CD4-positive, alpha-beta T cell (primary cell): Measurements from ENCODE around the gene TLK1. TPM values are rescaled to one million over a fixed set of nuclear protein-coding genes. Genes with fewer than 3 reads are reported as not detected.

ENCODE experiments used
- ATAC-seq: fragments of 200-7000 bp; cut with Tn5 transposase; one replicate; pipeline ENCODE4 v1.10.0; 2022; ENCODE audit warnings: mild to moderate bottlenecking; ENCODE audit not compliant: poor library complexity
- CTCF ChIA-PET: fragments of 350-600 bp; sonication (Branson Sonifier 250); formaldehyde crosslinking; loops from one replicate; lab custom pipeline; 2021; ENCODE audit warnings: antibody characterized with exemption, inconsistent platforms; lab: Charles Lee
- POLR2A ChIA-PET: fragments of 350-600 bp; sonication (Branson Sonifier 250); formaldehyde crosslinking; loops from one replicate; lab custom pipeline; 2021; ENCODE audit warnings: antibody characterized with exemption, inconsistent platforms; lab: Charles Lee
- DNase-seq, 14 experiments: peaks; one replicate each; pipeline ENCODE4 v3.0.0-alpha.2; 2013 to 2020; ENCODE audit warnings: mixed read lengths in 2 of 14
- H3K27ac ChIP-seq, 2 donors: one replicate each; pipeline versions ENCODE4 v1.5.1 to v1.7.0; 2013; ENCODE audit warnings: low read length in 2 of 2, low read depth in 1 of 2, mild to moderate bottlenecking in 1 of 2
- H3K27me3 ChIP-seq, 2 experiments: 1 replicate in 1 of 2; 2 replicates in 1 of 2; pipeline versions ENCODE4 v1.6.1 to v1.7.0; 2013; ENCODE audit warnings: low read length in 2 of 2, control low read depth in 1 of 2, mild to moderate bottlenecking in 1 of 2, moderate library complexity in 1 of 2; ENCODE audit not compliant: insufficient read depth in 2 of 2, control insufficient read depth in 1 of 2
- H3K36me3 ChIP-seq: one replicate; pipeline ENCODE4 v1.6.1; 2013; ENCODE audit warnings: low read length, control low read depth; ENCODE audit not compliant: insufficient read depth
- H3K4me1 ChIP-seq: one replicate; pipeline ENCODE4 v1.6.1; 2013; ENCODE audit warnings: low read length, control low read depth; ENCODE audit not compliant: insufficient read depth
- H3K4me3 ChIP-seq: one replicate; pipeline ENCODE4 v1.5.1; 2013; ENCODE audit warnings: mild to moderate bottlenecking, low read length, moderate library complexity
- H3K9me3 ChIP-seq, 2 experiments: 1 replicate in 1 of 2; 2 replicates in 1 of 2; pipeline versions ENCODE4 v1.6.1 to v1.7.0; 2013; ENCODE audit warnings: low read length in 2 of 2, mild to moderate bottlenecking in 2 of 2, control low read depth in 1 of 2, moderate library complexity in 1 of 2; ENCODE audit not compliant: control insufficient read depth in 1 of 2, insufficient read depth in 1 of 2
- H3K27ac Mint-ChIP-seq: one replicate; pipeline ENCODE4 v1.8.0; 2020; ENCODE audit warnings: mixed read lengths
- H3K27me3 Mint-ChIP-seq: one replicate; pipeline ENCODE4 v1.8.0; 2021; ENCODE audit warnings: mixed read lengths
- H3K36me3 Mint-ChIP-seq: one replicate; pipeline ENCODE4 v1.8.0; 2021; ENCODE audit warnings: low read depth, mixed read lengths
- H3K4me1 Mint-ChIP-seq: one replicate; pipeline ENCODE4 v1.8.0; 2021; ENCODE audit warnings: low read depth, mixed read lengths
- H3K4me3 Mint-ChIP-seq: one replicate; pipeline ENCODE4 v1.8.0; 2020; ENCODE audit warnings: mild to moderate bottlenecking, mixed read lengths
- H3K9me3 Mint-ChIP-seq: one replicate; pipeline ENCODE4 v1.8.0; 2020; ENCODE audit warnings: mixed read lengths
- CTCF ChIP-seq: fragments of 200-600 bp; IDR thresholded peaks from one replicate; pipeline ENCODE4 v1.8.0; 2022; ENCODE audit warnings: antibody characterized with exemption, mild to moderate bottlenecking
- intact Hi-C, 2 experiments: fragments of 100-400 bp; cut with DNase I in 1 of 2; cut with micrococcal nuclease in 1 of 2; formaldehyde crosslinking; loops; one replicate each; pipeline versions ENCODE4 v1.15.1 to v1.9.0; 2023 to 2025; cut with DNase I, micrococcal nuclease
- total RNA-seq, 174 experiments: library from RNA in 2 of 174; stranded (reverse) in 2 of 174; gene quantifications; one replicate each; pipeline ENCODE4 v1.2.3 and lab custom pipeline; 2021 to 2026

TLK1 gene
- total RNA-seq, 2 experiments from 2014 or later: 135 to 138 TPM

- H3K36me3 Mint-ChIP-seq: peaks cover 64% of the 10 kb centered on the region
These were observed 142.2 kb downstream of the TLK1 start for GRCh38 chr2:171018522-171018921.

GRCh38 chr2:171016125-171016524 is 144.6 kb downstream of the TLK1 start:
- Mint-ChIP-seq H3K27ac (no peak overlapping the region), H3K9me3 (no peaks in the 10 kb centered on the region), H3K36me3 (peaks cover 54% of the 10 kb centered on the region), H3K27me3 (no peaks in the 10 kb centered on the region), H3K4me3 (no peak overlapping the region), H3K4me1 (peaks cover 42% of the 10 kb centered on the region)
- H3K36me3 ChIP-seq: peaks cover 35% of the 10 kb centered on the region
- ATAC-seq (no peak), DNase-seq (no peak)
- no peak for TF ChIP-seq CTCF
- no peaks in the 10 kb centered on the region for H3K4me1 ChIP-seq
- ChIA-PET CTCF (interaction anchor here (1.5 kb wide), 1 partner anchor 71 kb away, joined by 3 read pairs; no protein-coding TSS in a partner anchor), POLR2A (no interaction called here)
- H3K27ac ChIP-seq: no peak overlapping the region
- H3K9me3 ChIP-seq: no peaks in the 10 kb centered on the region
- no peak overlapping the region for H3K4me3 ChIP-seq
- no peaks in the 10 kb centered on the region for H3K27me3 ChIP-seq
- intact Hi-C loops: no loop called here

More at GRCh38 chr2:171018522-171018921, 142.2 kb downstream of the TLK1 start:
- Histone ChIP-seq H3K36me3 (peaks cover 32% of the 10 kb centered on the region), H3K27me3 (no peaks in the 10 kb centered on the region), H3K27ac (no peak overlapping the region), H3K4me3 (no peak overlapping the region), H3K9me3 (no peaks in the 10 kb centered on the region), H3K4me1 (no peaks in the 10 kb centered on the region)
- Mint-ChIP-seq H3K9me3 (no peaks in the 10 kb centered on the region), H3K27ac (peak overlapping the region; percentile 72), H3K4me3 (peak overlapping the region; percentile 15), H3K27me3 (no peaks in the 10 kb centered on the region), H3K4me1 (peaks cover 57% of the 10 kb centered on the region)
- no peak for TF ChIP-seq CTCF
- no peak for ATAC-seq
- intact Hi-C loops: no loop called here
- ChIA-PET POLR2A (no interaction called here), CTCF (no interaction called here)
- DNase-seq: no peak

GRCh38 chr2:171013851-171014250 is 146.8 kb downstream of the TLK1 start:
- Mint-ChIP-seq H3K4me3 (no peak overlapping the region), H3K27me3 (no peaks in the 10 kb centered on the region), H3K27ac (peak overlapping the region; percentile 22), H3K36me3 (peaks cover 59% of the 10 kb centered on the region), H3K4me1 (peaks cover 27% of the 10 kb centered on the region), H3K9me3 (no peaks in the 10 kb centered on the region)
- H3K27me3 ChIP-seq: no peaks in the 10 kb centered on the region
- no peak for TF ChIP-seq CTCF
- intact Hi-C loops: no loop called here
- no peak overlapping the region for H3K27ac ChIP-seq
- ATAC-seq (no peak), DNase-seq (no peak)
- no peaks in the 10 kb centered on the region for H3K9me3 ChIP-seq
- no peaks in the 10 kb centered on the region for H3K4me1 ChIP-seq
- H3K36me3 ChIP-seq: peaks cover 53% of the 10 kb centered on the region
- H3K4me3 ChIP-seq: no peak overlapping the region
- ChIA-PET POLR2A (no interaction called here), CTCF (interaction anchor here (1.9 kb wide), 1 partner anchor 41 kb away, joined by 5 read pairs; no protein-coding TSS in a partner anchor)
